GDM1 (cell line): ENCODE measurements around the gene TNS1.
A peak's percentile ranks its signal among the peaks of the same experiment; 100 is the strongest.
"Not testable (repeated sequence)": the region's sequence is repeated elsewhere in the genome, so short reads cannot be mapped to it uniquely, and the experiment has no call there.

ENCODE experiments used
- DNase-seq: peaks from one replicate; lab custom pipeline; 2025; lab: John Stamatoyannopoulos, UW

The TNS1 gene

GRCh38 chr2:218002845-218003180 lies at the start of gene TNS1:
Gene TNS1, minus strand, starts transcription at chr2:218002995. Its CDS starts 123 bp downstream, at chr2:218002872.
- DNase-seq: no peak

- DNase-seq: no peak
These were observed 49.1 kb upstream of the TNS1 start for GRCh38 chr2:218051903-218052302.

GRCh38 chr2:218047536-218048225 lies 44.9 kb upstream of the TNS1 start:
- no peak for DNase-seq

GRCh38 chr2:218046238-218046637 lies 43.4 kb upstream of the TNS1 start:
- DNase-seq: no peak

- not testable (repeated sequence) for DNase-seq
These were observed 41.8 kb upstream of the TNS1 start for GRCh38 chr2:218044599-218044998.

GRCh38 chr2:218043701-218044109 lies 40.9 kb upstream of the TNS1 start:
- no peak for DNase-seq

- no peak for DNase-seq
These were observed 40.3 kb upstream of the TNS1 start for GRCh38 chr2:218043100-218043499.

GRCh38 chr2:218041302-218042168 lies 38.7 kb upstream of the TNS1 start:
- no peak for DNase-seq

- DNase-seq: no peak
These were observed 38.1 kb upstream of the TNS1 start for GRCh38 chr2:218040883-218041282.

- DNase-seq: no peak
These were observed 36.4 kb upstream of the TNS1 start for GRCh38 chr2:218039171-218039570.

GRCh38 chr2:218036371-218036770 lies 33.6 kb upstream of the TNS1 start:
- no peak for DNase-seq

- no peak for DNase-seq
These were observed 32.8 kb upstream of the TNS1 start for GRCh38 chr2:218035463-218036100.

- DNase-seq: peak; percentile 63
These were observed 31.9 kb upstream of the TNS1 start for GRCh38 chr2:218034497-218035213.

- DNase-seq: no peak
These were observed 31.0 kb upstream of the TNS1 start for GRCh38 chr2:218033590-218034496.

GRCh38 chr2:218033208-218033589 lies 30.4 kb upstream of the TNS1 start:
- DNase-seq: no peak

GRCh38 chr2:218032336-218033171 lies 29.8 kb upstream of the TNS1 start:
- no peak for DNase-seq

GRCh38 chr2:218031771-218032257 lies 29.0 kb upstream of the TNS1 start:
- no peak for DNase-seq

- DNase-seq: no peak
These were observed 28.5 kb upstream of the TNS1 start for GRCh38 chr2:218031261-218031660.

GRCh38 chr2:218030409-218031195 lies 27.8 kb upstream of the TNS1 start:
- DNase-seq: no peak
